PFSK-1 (cell line): ENCODE measurements around the gene CRYAB.

Source experiments
- FOXP2 ChIP-seq: optimal IDR thresholded peaks from 2 replicates; pipeline ENCODE3; 2011; ENCODE audit warnings: borderline replicate concordance, control low read depth, inconsistent platforms; ENCODE audit not compliant: insufficient read depth; ENCODE audit errors: extremely low read length, extremely low read depth
- POLR2AphosphoS5 ChIP-seq: IDR thresholded peaks from 2 replicates; pipeline ENCODE4 v1.6.1; 2012; ENCODE audit warnings: low read depth, mild to moderate bottlenecking, control low read depth, low read length, moderate library complexity
- REST ChIP-seq, 2 experiments: IDR thresholded peaks; 2 replicates each; pipeline versions ENCODE4 v1.6.1 to v1.8.0; 2011 to 2012; ENCODE audit warnings: low read depth in 2 of 2, low read length in 2 of 2, control low read depth in 1 of 2, inconsistent platforms in 1 of 2, mild to moderate bottlenecking in 1 of 2, moderate library complexity in 1 of 2; ENCODE audit not compliant: insufficient read depth in 1 of 2
- SIN3A ChIP-seq: IDR thresholded peaks from 2 replicates; pipeline ENCODE4 v1.6.1; 2012; ENCODE audit warnings: mild to moderate bottlenecking, low read length, moderate library complexity, borderline replicate concordance; ENCODE audit not compliant: insufficient read depth
- TAF1 ChIP-seq: IDR thresholded peaks from 2 replicates; pipeline ENCODE4 v1.6.1; 2012; ENCODE audit warnings: low read length, control low read depth, borderline replicate concordance; ENCODE audit not compliant: insufficient read depth

Gene CRYAB

DNA sequence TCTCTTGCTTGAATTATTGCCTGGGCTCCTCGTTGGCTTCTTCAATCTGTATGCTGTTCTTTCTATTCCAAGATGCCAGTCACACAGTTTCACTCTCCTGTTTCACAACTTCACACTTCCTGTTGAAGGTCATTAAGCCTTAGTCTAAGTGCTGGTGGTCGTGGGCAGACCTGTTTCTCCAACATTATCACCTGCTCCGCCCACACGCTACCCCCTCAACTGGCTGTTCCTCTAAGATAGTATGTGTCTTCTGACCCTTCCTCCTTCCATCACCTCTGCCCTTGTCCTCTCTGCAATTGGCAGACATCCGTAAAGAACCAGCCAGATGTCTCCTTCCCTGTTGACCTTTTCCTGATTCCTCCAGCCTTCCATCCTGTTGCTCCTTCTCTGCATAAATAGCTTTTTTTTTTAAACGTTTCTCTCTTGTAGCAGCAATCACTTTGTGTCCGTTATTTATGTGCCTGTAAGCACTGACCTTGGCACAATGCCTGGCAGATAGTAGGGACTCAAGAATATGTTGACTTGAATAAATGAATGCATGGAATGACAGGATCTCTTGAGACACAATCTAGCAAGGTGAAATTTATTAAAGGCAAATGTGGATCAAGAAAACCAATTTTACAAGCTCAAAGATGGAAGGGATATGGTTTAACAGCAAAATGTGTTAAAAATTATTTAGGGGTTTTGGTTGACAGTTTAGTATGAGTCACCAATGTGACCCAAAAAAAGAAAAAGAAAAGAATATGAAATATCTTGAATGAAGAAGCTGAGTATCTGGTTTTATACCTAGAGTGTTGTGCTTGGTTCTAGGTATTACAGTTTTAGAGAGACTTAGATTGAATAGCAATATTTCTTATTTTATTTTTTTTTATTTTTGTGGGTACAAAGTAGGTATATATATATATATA lies 38.2 kb upstream of the CRYAB start:
- TF ChIP-seq SIN3A (no peak), REST (IDR thresholded peaks at IDR 0.05; ENCODE audit: insufficient read depth in 1 of 2, low read depth in 2 of 2, low read length in 2 of 2) (no peak), FOXP2 (no peak), TAF1 (no peak), POLR2AphosphoS5 (no peak)

GRCh38 chr11:111947143-111947542 lies 35.6 kb upstream of the CRYAB start:
- TF ChIP-seq REST (IDR thresholded peaks at IDR 0.05; ENCODE audit: insufficient read depth in 1 of 2, low read depth in 2 of 2, low read length in 2 of 2), result no peak
- no peak for TF ChIP-seq POLR2AphosphoS5
- no peak for TF ChIP-seq FOXP2
- TF ChIP-seq TAF1, result no peak
- no peak for TF ChIP-seq SIN3A

DNA sequence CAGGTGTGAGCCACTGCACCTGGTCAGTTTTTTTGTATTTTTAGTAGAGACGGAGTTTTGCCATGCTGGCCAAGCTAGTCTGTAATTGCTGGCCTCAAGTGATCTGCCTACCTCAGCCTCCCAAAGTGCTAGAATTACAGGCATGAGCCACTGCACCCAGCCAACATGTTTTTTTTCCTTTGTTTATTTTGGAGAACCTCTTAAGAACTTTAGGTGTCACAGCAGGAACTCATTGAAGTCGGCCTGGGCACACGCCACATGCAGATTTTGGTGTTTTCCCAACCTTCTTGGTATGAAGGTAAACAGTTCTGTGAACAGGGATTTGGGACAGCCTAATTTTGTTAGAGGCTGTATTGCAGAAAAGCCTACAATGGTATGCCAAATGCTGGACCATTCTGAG lies 34.9 kb upstream of the CRYAB start:
- TF ChIP-seq SIN3A, result no peak
- TF ChIP-seq REST (IDR thresholded peaks at IDR 0.05; ENCODE audit: insufficient read depth in 1 of 2, low read depth in 2 of 2, low read length in 2 of 2), result no peak
- no peak for TF ChIP-seq POLR2AphosphoS5
- TF ChIP-seq FOXP2, result no peak
- no peak for TF ChIP-seq TAF1

- TF ChIP-seq REST (IDR thresholded peaks at IDR 0.05; ENCODE audit: insufficient read depth in 1 of 2, low read depth in 2 of 2, low read length in 2 of 2) (no peak), SIN3A (no peak), TAF1 (no peak), FOXP2 (no peak), POLR2AphosphoS5 (no peak)
Observed at GRCh38 chr11:111945198-111945597, 33.6 kb upstream of the CRYAB start.

DNA sequence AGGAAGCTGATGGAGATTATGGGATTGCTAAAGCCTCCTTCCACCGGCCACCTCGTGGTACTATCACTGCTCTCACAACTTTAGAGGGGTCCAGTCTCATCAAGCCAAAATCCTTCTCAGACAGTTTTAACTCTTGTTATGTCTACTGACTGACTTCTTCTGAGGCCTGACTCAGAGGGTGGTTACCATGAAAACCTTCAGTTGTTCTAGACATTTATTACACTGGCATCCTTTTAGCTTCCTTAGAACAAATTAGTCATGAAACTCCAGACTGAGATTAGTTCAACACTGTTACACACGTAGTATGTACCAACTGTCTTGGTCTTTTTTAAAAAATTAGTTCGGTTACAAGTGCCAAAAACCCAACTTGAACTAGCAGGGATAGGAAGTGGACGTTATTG lies 33.1 kb upstream of the CRYAB start:
- TF ChIP-seq FOXP2, result no peak
- no peak for TF ChIP-seq REST (IDR thresholded peaks at IDR 0.05; ENCODE audit: insufficient read depth in 1 of 2, low read depth in 2 of 2, low read length in 2 of 2)
- no peak for TF ChIP-seq TAF1
- no peak for TF ChIP-seq POLR2AphosphoS5
- no peak for TF ChIP-seq SIN3A
